ENCODE data around the gene NODAL.
A peak's percentile ranks its signal among the peaks of the same experiment; 100 is the strongest.
"Not testable (repeated sequence)": the region's sequence is repeated elsewhere in the genome, so short reads cannot be mapped to it uniquely, and the experiment has no call there.

NODAL gene

GRCh38 chr10:70441161-70441894, at the start of gene NODAL:
Gene NODAL, minus strand, starts transcription at chr10:70441681. Its CDS starts 14 bp downstream, at chr10:70441667.
- H3K9ac ChIP-seq = no peak within 1 kb of the TSS
- no peak within 1 kb of the TSS for H3K4me2 ChIP-seq
- H3K27me3 ChIP-seq = peaks cover 47 to 67% (median 57%) of the 10 kb centered on the region in 11 experiments
- peaks cover 14 to 25% (median 18%) of the 10 kb centered on the region in 11 experiments for H3K9me3 ChIP-seq (replicated peaks in 1 of 11)
- no peaks in the 10 kb centered on the region; a peak in 1 of 22 replicates for H3K36me3 ChIP-seq
- H3K4me1 ChIP-seq = no peaks in the 10 kb centered on the region
- TF ChIP-seq Cebpa-rat (IDR thresholded peaks at IDR 0.05) = no peak
- peaks cover 0 to 22% (median 0%) of the 10 kb centered on the region in 11 experiments; a peak in 4 of 22 replicates for H4K20me1 ChIP-seq
- H3K27ac ChIP-seq = no peak within 1 kb of the TSS
- H3K4me3 ChIP-seq = peak within 1 kb of the TSS in 1 of 10 experiments; percentile 7; a peak in 2 of 20 replicates

DNA sequence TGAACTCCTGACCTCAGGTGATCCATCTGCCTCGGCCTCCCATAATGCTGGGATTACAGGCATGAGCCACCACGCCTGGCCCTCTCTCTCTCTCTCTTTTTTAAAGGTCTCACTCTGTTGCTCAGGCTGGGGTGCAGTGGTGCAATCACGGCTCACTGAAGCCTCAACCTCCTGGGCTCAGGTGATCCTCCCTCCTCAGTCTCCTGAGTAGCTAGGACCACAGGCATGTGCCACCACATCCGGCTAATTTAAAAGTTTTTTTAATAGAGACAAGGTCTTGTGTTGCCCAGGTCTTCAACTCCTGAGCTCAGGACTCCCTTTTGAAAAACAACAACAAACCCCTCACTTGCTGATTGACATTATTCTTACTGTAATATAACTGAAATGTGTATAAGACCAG, 48.7 kb upstream of the NODAL start:
- H3K36me3 ChIP-seq = peaks cover 0 to 32% (median 28%) of the 10 kb centered on the region in 11 experiments; a peak in 19 of 22 replicates
- peak overlapping the region in 4 of 11 experiments; percentile 17 to 50 (median 42); a peak in 1 of 22 replicates for H3K9ac ChIP-seq
- peak overlapping the region; percentile 56 to 99 (median 95) for H3K4me2 ChIP-seq
- no peaks in the 10 kb centered on the region for H3K9me3 ChIP-seq (replicated peaks in 1 of 11)
- H4K20me1 ChIP-seq = peaks cover 0 to 35% (median 2%) of the 10 kb centered on the region in 11 experiments; a peak in 8 of 22 replicates
- peaks cover 48 to 82% (median 69%) of the 10 kb centered on the region in 10 experiments for H3K4me1 ChIP-seq
- TF ChIP-seq Cebpa-rat (IDR thresholded peaks at IDR 0.05) = no peak
- H3K4me3 ChIP-seq = no peak overlapping the region
- peak overlapping the region in 8 of 11 experiments; percentile 40 to 87 (median 60); a peak in 16 of 22 replicates for H3K27ac ChIP-seq
- no peaks in the 10 kb centered on the region for H3K27me3 ChIP-seq

- no peak overlapping the region for H3K4me2 ChIP-seq
- H3K9ac ChIP-seq = no peak overlapping the region
- H3K4me1 ChIP-seq = peaks cover 34 to 71% (median 59%) of the 10 kb centered on the region in 10 experiments
- peaks cover 0 to 40% (median 12%) of the 10 kb centered on the region in 11 experiments; a peak in 17 of 22 replicates for H4K20me1 ChIP-seq
- H3K27ac ChIP-seq = no peak overlapping the region
- H3K36me3 ChIP-seq = peaks cover 0 to 37% (median 33%) of the 10 kb centered on the region in 11 experiments; a peak in 19 of 22 replicates
- no peaks in the 10 kb centered on the region for H3K9me3 ChIP-seq (replicated peaks in 1 of 11)
- H3K4me3 ChIP-seq = no peak overlapping the region
- no peak for TF ChIP-seq Cebpa-rat (IDR thresholded peaks at IDR 0.05)
- H3K27me3 ChIP-seq = no peaks in the 10 kb centered on the region
Measured at GRCh38 chr10:70487824-70488223, 46.3 kb upstream of the NODAL start.

DNA sequence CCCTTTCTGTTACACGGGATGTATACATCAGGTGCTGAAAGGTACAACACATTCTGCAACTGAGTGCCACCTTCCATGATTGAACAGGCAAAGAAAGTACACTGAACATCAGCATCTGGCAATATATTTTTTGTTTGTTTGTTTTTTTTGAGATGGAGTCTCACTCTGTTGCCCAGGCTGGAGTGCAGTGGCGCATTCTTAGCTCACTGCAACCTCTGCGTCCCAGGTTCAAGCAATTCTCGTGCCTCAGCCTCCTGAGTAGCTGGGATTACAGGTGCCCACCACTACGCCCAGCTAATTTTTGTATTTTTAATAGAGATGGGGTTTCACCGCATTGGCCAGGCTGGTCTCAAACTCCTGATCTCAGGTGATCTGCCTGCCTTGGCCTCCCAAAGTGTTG, 42.4 kb upstream of the NODAL start:
- Histone ChIP-seq H3K4me2 (peak overlapping the region in 10 of 11 experiments; percentile 93 to 100 (median 99); a peak in 19 of 22 replicates), H3K36me3 (peaks cover 0 to 42% (median 33%) of the 10 kb centered on the region in 11 experiments; a peak in 19 of 22 replicates)

GRCh38 chr10:70482982-70483760, 41.7 kb upstream of the NODAL start:
- peaks cover 46 to 66% (median 53%) of the 10 kb centered on the region in 10 experiments for H3K4me1 ChIP-seq
- peaks cover 0 to 50% (median 40%) of the 10 kb centered on the region in 11 experiments; a peak in 17 of 22 replicates for H4K20me1 ChIP-seq
- no peaks in the 10 kb centered on the region for H3K27me3 ChIP-seq
- peak overlapping the region in 4 of 11 experiments; percentile 7 to 34 (median 20); a peak in 5 of 22 replicates for H3K27ac ChIP-seq
- no peak for TF ChIP-seq Cebpa-rat (IDR thresholded peaks at IDR 0.05)
- H3K9me3 ChIP-seq (replicated peaks in 1 of 11) = no peaks in the 10 kb centered on the region
- H3K4me3 ChIP-seq = no peak overlapping the region
- H3K4me2 ChIP-seq = peak overlapping the region in 10 of 11 experiments; percentile 93 to 100 (median 99); a peak in 21 of 22 replicates
- peak overlapping the region in 7 of 11 experiments; percentile 25 to 92 (median 30); a peak in 13 of 22 replicates for H3K9ac ChIP-seq
- peaks cover 0 to 42% (median 31%) of the 10 kb centered on the region in 11 experiments; a peak in 19 of 22 replicates for H3K36me3 ChIP-seq

More for the DNA sequence above, 42.4 kb upstream of the NODAL start:
- Histone ChIP-seq H3K9ac (peak overlapping the region in 3 of 11 experiments; percentile 27 to 92 (median 87); a peak in 3 of 22 replicates), H4K20me1 (peaks cover 0 to 57% (median 43%) of the 10 kb centered on the region in 11 experiments; a peak in 17 of 22 replicates), H3K27ac (peak overlapping the region in 3 of 11 experiments; percentile 7 to 34 (median 27); a peak in 2 of 22 replicates), H3K4me1 (peaks cover 44 to 71% (median 58%) of the 10 kb centered on the region in 10 experiments)
- not testable (repeated sequence) for H3K9me3 ChIP-seq (replicated peaks in 1 of 11); H3K4me3 ChIP-seq; H3K27me3 ChIP-seq

DNA sequence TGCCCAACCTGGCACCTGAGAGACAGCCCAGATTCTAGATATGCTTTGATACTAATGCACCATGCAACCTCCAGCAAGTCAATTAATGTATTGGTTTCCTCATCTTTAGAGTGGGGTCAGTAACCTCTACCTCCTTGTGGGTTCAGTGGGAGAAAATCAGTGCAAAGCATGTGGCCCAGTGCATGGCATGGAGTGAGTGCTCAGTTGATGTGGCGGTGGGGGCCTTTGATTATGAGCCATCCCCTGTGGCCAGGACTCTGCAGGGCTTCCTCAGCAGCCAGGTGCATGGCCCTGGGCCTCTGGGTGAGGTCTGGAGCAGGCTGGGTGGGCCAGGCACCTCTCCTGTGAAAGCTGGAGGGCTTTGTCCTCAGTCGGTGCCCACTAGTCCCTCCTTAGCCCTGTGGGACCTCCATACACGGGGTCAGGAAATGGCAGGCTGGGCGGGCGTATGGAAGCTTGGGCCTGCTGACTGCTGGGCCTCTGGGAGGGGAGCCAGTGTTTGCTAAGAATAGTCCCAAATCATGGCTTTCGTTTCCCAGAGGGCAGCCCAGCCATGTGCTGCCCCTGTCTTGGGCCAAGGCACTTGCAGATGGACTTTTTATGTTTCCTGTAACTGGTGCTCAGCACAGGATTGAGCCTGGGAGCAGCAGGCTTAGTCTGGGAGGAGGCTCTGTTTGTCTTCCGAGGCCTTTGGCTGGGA, 40.5 kb upstream of the NODAL start:
- peaks cover 0 to 49% (median 40%) of the 10 kb centered on the region in 11 experiments; a peak in 17 of 22 replicates for H4K20me1 ChIP-seq
- H3K4me1 ChIP-seq = peaks cover 54 to 77% (median 64%) of the 10 kb centered on the region in 10 experiments
- H3K27ac ChIP-seq = peak overlapping the region in 5 of 11 experiments; percentile 14 to 47 (median 27); a peak in 7 of 22 replicates
- no peak for TF ChIP-seq Cebpa-rat (IDR thresholded peaks at IDR 0.05)
- H3K9ac ChIP-seq = peak overlapping the region in 8 of 11 experiments; percentile 11 to 92 (median 42); a peak in 10 of 22 replicates
- no peaks in the 10 kb centered on the region for H3K9me3 ChIP-seq (replicated peaks in 1 of 11)
- peak overlapping the region; percentile 93 to 100 (median 99) for H3K4me2 ChIP-seq
- peaks cover 0 to 30% (median 21%) of the 10 kb centered on the region in 11 experiments; a peak in 19 of 22 replicates for H3K36me3 ChIP-seq
- peak overlapping the region in 6 of 10 experiments; percentile 17 to 81 (median 22); a peak in 6 of 20 replicates for H3K4me3 ChIP-seq
- H3K27me3 ChIP-seq = no peaks in the 10 kb centered on the region

DNA sequence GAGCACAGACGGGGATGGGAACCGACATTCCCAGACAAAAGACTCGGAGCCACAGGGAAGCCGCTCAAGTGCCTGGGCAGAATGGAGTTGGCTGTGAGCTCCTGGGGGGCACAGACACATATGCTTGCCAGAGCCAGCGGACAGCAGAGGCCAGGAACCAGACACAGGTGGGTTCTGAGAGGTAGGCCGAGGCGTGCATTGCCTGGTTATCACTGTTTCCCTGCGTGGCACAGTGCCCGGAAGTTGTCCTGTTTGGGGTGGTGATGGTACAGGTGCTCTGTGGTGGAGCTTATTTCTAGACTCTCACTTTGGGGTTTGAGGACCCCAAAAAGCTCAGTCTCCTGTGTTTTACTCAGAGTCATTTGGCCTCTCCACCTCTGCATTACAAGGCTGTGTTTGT, 39.6 kb upstream of the NODAL start:
- no peak for TF ChIP-seq Cebpa-rat (IDR thresholded peaks at IDR 0.05)
- Histone ChIP-seq H3K4me2 (peak overlapping the region; percentile 93 to 100 (median 99)), H3K36me3 (peaks cover 0 to 22% (median 13%) of the 10 kb centered on the region in 11 experiments; a peak in 17 of 22 replicates), H3K9ac (peak overlapping the region in 7 of 11 experiments; percentile 27 to 92 (median 86); a peak in 11 of 22 replicates), H3K4me3 (peak overlapping the region in 6 of 10 experiments; percentile 74 to 87 (median 83); a peak in 2 of 20 replicates), H4K20me1 (peaks cover 0 to 49% (median 40%) of the 10 kb centered on the region in 11 experiments; a peak in 17 of 22 replicates), H3K9me3 (replicated peaks in 1 of 11) (no peaks in the 10 kb centered on the region), H3K27me3 (peaks cover 0 to 5% (median 0%) of the 10 kb centered on the region in 11 experiments; a peak in 1 of 22 replicates), H3K4me1 (peaks cover 54 to 78% (median 73%) of the 10 kb centered on the region in 10 experiments), H3K27ac (peak overlapping the region in 1 of 11 experiments; percentile 85; a peak in 3 of 22 replicates)

Data from BLaER1 treated with 17β-estradiol and CSF1 and Interleukin-3, amounts not matched to agents 10 nM and 100 nM (cell line).